Measurements from ENCODE around the gene CTSO. TPM values are rescaled to one million over a fixed set of nuclear protein-coding genes. Genes with fewer than 3 reads are reported as not detected.

Gene CTSO
- total and polyA plus RNA-seq, 2 experiments from 2014 or later, result 0.44 to 0.83 TPM

GRCh38 chr4:155966171-155966570, 12.5 kb upstream of the CTSO start:
- Mint-ChIP-seq H3K4me1 (peaks cover 3% of the 10 kb centered on the region; the same call in 2 of the 3 replicates), H3K27me3 (ENCODE audit: insufficient read depth, low read depth, poor library complexity) (peaks cover 2% of the 10 kb centered on the region), H3K4me3 (no peak overlapping the region), H3K27ac (no peak overlapping the region), H3K9me3 (no peaks in the 10 kb centered on the region), H3K36me3 (ENCODE audit: low read depth) (no peaks in the 10 kb centered on the region)
- H2AFZ ChIP-seq, result no peak overlapping the region
- H3K27ac ChIP-seq (ENCODE audit: low read depth), result no peak overlapping the region
- H3F3A ChIP-seq (replicated peaks; ENCODE audit: low read depth), result no peaks in the 10 kb centered on the region
- no peak for TF ChIP-seq JUNB (IDR thresholded peaks at IDR 0.05; ENCODE audit: unreplicated experiment)
- TF ChIP-seq ZNF114 (CRISPR knock-in tag; IDR thresholded peaks at IDR 0.05), result no peak
- TF ChIP-seq, protein P1, sequence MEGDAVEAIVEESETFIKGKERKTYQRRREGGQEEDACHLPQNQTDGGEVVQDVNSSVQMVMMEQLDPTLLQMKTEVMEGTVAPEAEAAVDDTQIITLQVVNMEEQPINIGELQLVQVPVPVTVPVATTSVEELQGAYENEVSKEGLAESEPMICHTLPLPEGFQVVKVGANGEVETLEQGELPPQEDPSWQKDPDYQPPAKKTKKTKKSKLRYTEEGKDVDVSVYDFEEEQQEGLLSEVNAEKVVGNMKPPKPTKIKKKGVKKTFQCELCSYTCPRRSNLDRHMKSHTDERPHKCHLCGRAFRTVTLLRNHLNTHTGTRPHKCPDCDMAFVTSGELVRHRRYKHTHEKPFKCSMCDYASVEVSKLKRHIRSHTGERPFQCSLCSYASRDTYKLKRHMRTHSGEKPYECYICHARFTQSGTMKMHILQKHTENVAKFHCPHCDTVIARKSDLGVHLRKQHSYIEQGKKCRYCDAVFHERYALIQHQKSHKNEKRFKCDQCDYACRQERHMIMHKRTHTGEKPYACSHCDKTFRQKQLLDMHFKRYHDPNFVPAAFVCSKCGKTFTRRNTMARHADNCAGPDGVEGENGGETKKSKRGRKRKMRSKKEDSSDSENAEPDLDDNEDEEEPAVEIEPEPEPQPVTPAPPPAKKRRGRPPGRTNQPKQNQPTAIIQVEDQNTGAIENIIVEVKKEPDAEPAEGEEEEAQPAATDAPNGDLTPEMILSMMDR (conservative IDR thresholded peaks at IDR 0.05; ENCODE audit: low read depth in 2 of 2), result no peak
- TF ChIP-seq ETS1 (IDR thresholded peaks at IDR 0.05), result no peak
- TF ChIP-seq EZH2phosphoT487 (IDR thresholded peaks at IDR 0.05; ENCODE audit: unreplicated experiment), result no peak
- no peak for TF ChIP-seq REST (IDR thresholded peaks at IDR 0.05; ENCODE audit: unreplicated experiment)
- TF ChIP-seq POLR2AphosphoS5 (IDR thresholded peaks at IDR 0.05; ENCODE audit: low read depth), result no peak
- no peak for TF ChIP-seq CREB1 (CRISPR knock-in tag; IDR thresholded peaks at IDR 0.05; ENCODE audit: low read depth)
- TF ChIP-seq ZNF462 (CRISPR knock-in tag; IDR thresholded peaks at IDR 0.05), result no peak
- no peak for TF ChIP-seq EZH2 (IDR thresholded peaks at IDR 0.05; ENCODE audit: low read depth, unreplicated experiment)
- ATAC-seq, result no peak
- no peak overlapping the region for H3K4me2 ChIP-seq
- H3K9me2 ChIP-seq (ENCODE audit: insufficient read depth), result 0 out of 2 replicates have a peak, but pooled peaks cover 6% of the 10 kb centered on the region
- H3K79me2 ChIP-seq (replicated peaks; ENCODE audit: insufficient read depth), result no peaks in the 10 kb centered on the region
- H3K36me3 ChIP-seq (ENCODE audit: insufficient read depth), result no peaks in the 10 kb centered on the region
- H3K4me3 ChIP-seq, result no peak overlapping the region
- no peak for DNase-seq (ENCODE audit: low spot score)
- no peaks in the 10 kb centered on the region for H3K27me3 ChIP-seq (ENCODE audit: insufficient read depth)
- no peaks in the 10 kb centered on the region for H3K4me1 ChIP-seq (ENCODE audit: insufficient read depth)
- H4K20me1 ChIP-seq (replicated peaks; ENCODE audit: insufficient read depth), result no peaks in the 10 kb centered on the region

Measured in GM23338 (cell line).